ENCODE data around the gene HMGCLL1.

HMGCLL1 gene

DNA sequence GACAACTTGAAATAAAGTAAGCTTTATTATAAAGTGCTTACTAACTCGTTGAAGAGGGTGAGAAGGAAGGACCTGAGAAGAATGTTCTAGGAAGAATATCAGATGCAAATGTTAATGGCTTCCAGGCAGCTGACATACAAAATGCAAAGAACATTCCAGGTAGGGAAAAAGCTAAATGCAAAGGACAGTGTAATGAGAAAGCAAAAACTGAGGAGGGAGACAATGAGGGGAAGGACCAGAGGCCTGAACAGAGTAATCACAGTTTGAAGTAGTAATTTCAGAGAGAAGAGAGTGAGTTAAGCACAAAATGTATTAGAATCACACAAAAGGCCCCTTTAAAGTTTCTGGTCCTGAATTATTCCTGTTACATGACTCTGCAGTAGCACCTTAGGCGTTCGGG, 81.3 kb downstream of the HMGCLL1 start:
- TF ChIP-seq, protein P1, sequence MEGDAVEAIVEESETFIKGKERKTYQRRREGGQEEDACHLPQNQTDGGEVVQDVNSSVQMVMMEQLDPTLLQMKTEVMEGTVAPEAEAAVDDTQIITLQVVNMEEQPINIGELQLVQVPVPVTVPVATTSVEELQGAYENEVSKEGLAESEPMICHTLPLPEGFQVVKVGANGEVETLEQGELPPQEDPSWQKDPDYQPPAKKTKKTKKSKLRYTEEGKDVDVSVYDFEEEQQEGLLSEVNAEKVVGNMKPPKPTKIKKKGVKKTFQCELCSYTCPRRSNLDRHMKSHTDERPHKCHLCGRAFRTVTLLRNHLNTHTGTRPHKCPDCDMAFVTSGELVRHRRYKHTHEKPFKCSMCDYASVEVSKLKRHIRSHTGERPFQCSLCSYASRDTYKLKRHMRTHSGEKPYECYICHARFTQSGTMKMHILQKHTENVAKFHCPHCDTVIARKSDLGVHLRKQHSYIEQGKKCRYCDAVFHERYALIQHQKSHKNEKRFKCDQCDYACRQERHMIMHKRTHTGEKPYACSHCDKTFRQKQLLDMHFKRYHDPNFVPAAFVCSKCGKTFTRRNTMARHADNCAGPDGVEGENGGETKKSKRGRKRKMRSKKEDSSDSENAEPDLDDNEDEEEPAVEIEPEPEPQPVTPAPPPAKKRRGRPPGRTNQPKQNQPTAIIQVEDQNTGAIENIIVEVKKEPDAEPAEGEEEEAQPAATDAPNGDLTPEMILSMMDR (IDR thresholded peaks at IDR 0.05; ENCODE audit: control insufficient read depth, insufficient read depth, low read depth, low read length, missing control alignments), result no peak
- no peak for DNase-seq (ENCODE audit: low read depth)
- H3K4me3 ChIP-seq (ENCODE audit: control insufficient read depth, low read depth, low read length), result no peak overlapping the region

DNA sequence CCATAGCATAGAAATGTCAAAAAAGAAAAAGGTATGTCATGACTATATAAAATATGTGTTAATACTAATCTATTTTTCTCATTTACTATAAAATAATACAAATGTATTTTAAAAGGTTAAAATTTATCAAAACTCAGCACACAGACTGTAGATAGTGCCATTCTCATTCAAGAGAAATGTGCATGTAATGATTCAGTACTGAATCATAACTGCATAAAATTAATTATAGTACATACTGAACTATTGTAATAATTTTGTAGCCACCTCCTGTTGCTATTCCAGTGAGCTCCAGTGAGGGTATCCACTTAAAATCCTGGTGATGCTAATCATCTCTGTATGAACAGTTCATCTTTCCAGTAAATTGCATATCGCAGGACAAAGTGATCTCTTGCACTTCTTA, 82.8 kb downstream of the HMGCLL1 start:
- H3K4me3 ChIP-seq (ENCODE audit: control insufficient read depth, low read depth, low read length), result no peak overlapping the region
- DNase-seq (ENCODE audit: low read depth), result no peak
- TF ChIP-seq, protein P1 (IDR thresholded peaks at IDR 0.05; ENCODE audit: control insufficient read depth, insufficient read depth, low read depth, low read length, missing control alignments), result no peak

DNA sequence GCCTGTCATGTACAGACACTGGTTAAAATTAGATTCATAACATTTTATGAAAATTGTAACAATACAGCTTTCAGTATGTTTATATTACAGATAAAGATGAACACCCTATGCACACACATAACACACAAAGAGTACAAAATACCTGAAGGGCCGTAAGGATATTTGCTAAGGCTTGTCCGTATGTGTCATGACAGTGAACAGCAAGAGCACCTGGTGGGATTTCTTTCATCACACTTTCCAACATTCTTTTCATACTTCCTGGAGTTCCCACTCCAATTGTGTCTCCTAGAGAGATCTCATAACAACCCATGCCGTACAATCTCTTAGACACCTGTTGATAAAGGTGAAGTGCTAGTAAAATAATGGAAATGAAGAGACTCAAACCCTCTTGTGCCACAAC, 83.7 kb downstream of the HMGCLL1 start:
- no peak overlapping the region for H3K4me3 ChIP-seq (ENCODE audit: control insufficient read depth, low read depth, low read length)
- no peak for DNase-seq (ENCODE audit: low read depth)
- TF ChIP-seq, protein P1 (IDR thresholded peaks at IDR 0.05; ENCODE audit: control insufficient read depth, insufficient read depth, low read depth, low read length, missing control alignments), result no peak

DNA sequence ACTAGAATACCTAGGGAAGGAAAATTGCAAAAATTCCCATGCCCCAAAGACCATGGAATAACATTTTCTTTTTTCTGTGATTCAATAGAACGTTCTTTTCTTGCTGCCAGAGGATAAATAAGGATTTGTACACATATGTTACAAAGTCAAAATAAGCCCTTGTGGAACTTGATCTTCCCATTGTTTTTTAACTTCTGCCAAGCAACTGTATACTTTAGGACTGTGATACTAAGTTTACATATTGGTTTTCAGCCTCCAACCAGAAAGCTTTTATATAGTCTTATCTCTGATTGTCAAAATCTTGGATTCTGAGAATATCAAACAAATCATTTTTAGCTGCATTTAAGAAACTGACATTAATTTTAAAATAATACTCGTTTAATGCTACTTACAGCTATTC, 84.6 kb downstream of the HMGCLL1 start:
- DNase-seq (ENCODE audit: low read depth), result no peak
- H3K4me3 ChIP-seq (ENCODE audit: control insufficient read depth, low read depth, low read length), result no peak overlapping the region
- TF ChIP-seq, protein P1 (IDR thresholded peaks at IDR 0.05; ENCODE audit: control insufficient read depth, insufficient read depth, low read depth, low read length, missing control alignments), result no peak

DNA sequence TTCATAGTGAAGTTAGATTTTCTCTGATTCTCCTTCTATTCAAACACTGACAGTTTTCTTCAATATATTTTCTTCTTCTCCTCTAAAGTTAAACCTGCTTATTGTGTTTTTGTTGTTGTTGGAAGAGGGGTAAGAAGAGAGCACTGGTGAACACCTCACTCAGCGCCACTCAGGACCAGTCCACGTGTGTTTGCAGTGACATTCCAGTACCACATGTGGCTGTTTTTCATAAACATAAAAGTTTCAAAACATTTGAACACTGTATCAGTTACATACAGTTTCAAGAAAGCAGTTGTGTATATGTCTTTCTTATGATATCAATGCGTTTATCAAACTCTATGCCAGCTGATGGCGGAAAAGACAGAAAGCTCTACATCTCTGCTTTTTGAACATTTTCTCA, 86.7 kb downstream of the HMGCLL1 start:
- no peak overlapping the region for H3K4me3 ChIP-seq (ENCODE audit: control insufficient read depth, low read depth, low read length)
- TF ChIP-seq, protein P1 (IDR thresholded peaks at IDR 0.05; ENCODE audit: control insufficient read depth, insufficient read depth, low read depth, low read length, missing control alignments), result no peak
- DNase-seq (ENCODE audit: low read depth), result no peak

DNA sequence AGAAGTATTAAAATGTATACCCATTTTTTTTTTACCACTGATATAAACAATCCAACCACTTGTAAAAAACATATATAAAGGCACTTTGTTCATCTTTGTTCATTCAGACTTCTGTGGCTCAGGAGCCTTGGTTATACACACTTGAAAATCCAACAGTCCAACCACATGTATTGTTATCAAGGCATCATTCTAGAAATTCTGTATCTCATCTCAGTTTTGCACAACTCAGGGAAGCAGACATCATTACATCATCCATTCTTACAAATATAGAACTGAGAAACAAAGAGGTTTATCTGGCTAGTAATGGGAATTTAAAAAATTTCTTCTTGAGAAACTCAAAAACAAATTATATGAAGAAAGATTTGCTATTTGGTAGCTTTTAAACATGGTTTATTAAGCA, 88.1 kb downstream of the HMGCLL1 start:
- DNase-seq (ENCODE audit: low read depth), result no peak
- no peak overlapping the region for H3K4me3 ChIP-seq (ENCODE audit: control insufficient read depth, low read depth, low read length)
- TF ChIP-seq, protein P1 (IDR thresholded peaks at IDR 0.05; ENCODE audit: control insufficient read depth, insufficient read depth, low read depth, low read length, missing control alignments), result no peak

DNA sequence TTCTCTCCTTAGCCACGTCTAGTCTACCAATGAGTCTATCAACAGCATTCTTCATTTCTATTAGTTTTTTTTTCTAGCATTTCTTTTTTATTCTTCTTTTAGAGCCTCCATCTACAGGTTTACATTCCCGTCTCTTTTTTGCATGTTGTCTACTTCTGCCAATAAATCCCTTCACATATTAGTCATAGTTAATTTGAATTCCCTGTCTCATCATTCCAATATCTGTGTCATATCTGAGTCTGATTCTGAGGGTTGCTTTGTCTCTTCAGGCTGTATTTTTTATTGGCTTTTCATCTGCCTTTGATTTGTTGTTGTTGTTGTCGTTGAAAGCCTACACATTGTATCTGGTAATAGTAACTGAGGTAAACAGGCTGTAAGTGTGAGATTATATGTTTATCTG, 104.6 kb downstream of the HMGCLL1 start:
- TF ChIP-seq, protein P1 (IDR thresholded peaks at IDR 0.05; ENCODE audit: control insufficient read depth, insufficient read depth, low read depth, low read length, missing control alignments), result no peak
- no peak for DNase-seq (ENCODE audit: low read depth)
- no peak overlapping the region for H3K4me3 ChIP-seq (ENCODE audit: control insufficient read depth, low read depth, low read length)

Data from AG09309 (cell line).